HG03565 (cell line): Measurements from ENCODE around the gene LNPEP.
A peak's percentile ranks its signal among the peaks of the same experiment; 100 is the strongest.
"Not testable (repeated sequence)": the region's sequence is repeated elsewhere in the genome, so short reads cannot be mapped to it uniquely, and the experiment has no call there.

Experiments used
- ATAC-seq: cut with Tn5 transposase; IDR thresholded peaks from one replicate; pipeline ENCODE4 v1.9.1; 2021; ENCODE audit warnings: mild to moderate bottlenecking, moderate library complexity; ENCODE audit not compliant: unreplicated experiment

The LNPEP gene

DNA sequence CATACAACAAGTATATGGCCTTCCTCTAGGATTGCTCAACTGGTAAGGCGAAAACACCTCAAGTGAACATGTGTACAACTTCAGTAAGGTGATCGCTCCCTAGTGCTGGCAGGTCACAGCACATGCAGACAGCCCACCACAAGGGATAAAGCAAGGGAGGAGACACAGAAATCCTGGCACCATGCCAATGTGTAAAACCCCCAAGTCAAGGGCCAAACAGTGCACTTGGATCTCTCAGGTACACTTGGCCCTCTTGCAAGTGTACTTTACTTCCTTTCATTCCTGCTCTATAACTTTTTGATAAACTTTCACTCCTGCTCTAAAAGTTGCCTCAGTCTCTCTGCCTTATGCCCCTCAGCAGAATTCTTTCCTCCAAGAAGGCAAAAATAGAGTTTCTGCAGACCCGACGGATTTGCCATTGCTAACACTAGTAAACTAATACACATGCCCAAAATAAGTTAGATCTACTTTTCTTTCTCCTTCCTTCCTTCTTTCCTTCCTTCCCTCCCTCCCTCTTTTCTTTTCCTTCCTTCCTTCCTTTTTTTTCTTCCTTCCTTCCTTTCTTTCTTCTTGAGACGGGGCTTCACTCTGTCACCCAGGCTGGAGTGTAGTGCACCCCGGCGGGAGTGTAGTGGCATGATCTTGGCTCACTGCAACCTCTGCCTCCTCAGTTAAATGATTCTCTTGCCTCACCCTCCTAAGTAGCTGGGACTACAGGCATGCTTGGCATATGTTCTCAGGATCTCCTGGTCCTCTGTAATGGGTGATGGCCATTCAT lies 6.8 kb upstream of the LNPEP start:
- ATAC-seq: no peak

DNA sequence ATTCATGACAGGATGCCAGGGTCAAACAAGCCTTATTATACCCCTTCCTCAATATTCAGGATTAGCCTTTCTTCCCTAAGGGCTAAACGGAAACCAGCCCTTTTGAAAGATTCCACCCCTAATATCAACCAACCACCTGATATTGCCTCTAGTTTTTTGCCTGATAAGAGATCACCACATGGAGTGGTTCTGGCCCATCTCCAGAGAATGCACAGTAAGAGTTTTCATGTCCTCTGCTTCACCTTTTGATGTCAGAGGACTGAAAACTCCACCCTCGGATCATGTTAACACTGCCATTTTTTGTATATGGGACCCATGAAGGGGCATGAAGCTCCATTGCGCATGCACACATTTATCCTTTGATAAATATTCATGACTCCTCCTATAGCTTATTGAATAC lies 5.8 kb upstream of the LNPEP start:
- no peak for ATAC-seq

GRCh38 chr5:96930589-96930988 lies 5.3 kb upstream of the LNPEP start:
- ATAC-seq: no peak

DNA sequence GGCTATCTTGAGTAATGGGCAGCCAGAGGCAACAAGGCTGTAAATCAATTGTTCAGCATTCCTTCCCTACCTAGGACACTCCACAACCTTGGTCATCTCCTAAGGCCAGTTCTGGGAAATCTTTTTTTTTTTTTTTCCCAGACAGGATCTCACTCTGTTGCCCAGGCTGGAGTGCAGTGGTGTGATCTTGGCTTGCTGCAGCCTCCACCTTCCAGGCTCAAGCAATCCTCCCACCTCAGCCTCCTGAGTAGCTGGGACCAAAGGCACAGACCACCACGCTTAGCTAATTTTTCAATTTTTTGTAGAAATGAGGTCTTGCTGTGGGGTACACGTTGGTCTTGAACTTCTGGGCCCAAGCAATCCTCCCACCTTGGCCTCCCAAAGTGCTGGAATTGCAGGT lies 4.8 kb upstream of the LNPEP start:
- ATAC-seq: not testable (repeated sequence)

- ATAC-seq: no peak
Observed at GRCh38 chr5:96931605-96932004, 4.3 kb upstream of the LNPEP start.

- no peak for ATAC-seq
Observed at GRCh38 chr5:96932026-96932425, 3.9 kb upstream of the LNPEP start.

- ATAC-seq: no peak
Observed at GRCh38 chr5:96933764-96934707, 1.8 kb upstream of the LNPEP start.

DNA sequence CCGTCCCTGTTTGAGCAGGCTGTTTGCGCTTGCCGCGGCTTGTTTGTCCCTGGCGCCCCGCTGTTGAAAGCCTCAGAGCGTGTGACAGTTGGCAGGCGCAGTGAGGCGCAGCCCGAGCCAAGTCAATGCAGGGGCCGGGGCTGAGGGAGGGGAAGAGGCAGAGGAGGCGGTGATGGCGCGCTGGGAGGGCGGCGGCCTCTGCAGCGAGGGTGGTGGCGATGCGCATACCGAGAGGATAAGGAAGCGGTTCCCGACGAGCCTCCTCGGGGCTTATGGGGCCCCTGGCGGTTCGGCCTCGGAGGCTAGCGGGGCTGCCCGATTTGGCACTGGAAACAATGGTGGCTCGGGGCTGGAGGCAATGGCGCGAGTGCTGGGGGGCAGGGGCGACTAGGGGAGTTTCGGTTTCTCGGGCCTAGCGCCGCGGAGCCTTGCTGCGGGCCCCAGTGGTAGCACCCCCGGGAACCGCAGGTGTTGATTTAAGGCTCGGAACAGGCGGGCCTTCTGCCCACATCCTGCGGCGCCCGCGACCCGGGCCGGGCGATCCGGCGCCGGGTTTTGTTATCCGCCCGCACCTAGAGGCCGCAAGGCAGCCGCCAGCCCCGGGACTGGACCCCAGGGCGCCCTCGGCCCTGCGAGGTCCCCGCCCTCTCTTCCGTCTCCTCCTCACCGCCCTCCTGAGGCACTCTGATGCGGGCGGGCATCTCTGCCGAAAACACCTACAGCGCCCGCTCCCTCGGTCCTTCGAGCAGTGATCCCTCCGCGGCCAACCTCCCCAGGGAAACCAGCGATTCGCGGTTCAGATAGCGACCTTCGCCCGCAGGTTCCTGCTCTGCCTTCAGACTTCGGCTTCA lies 947 bp upstream of the LNPEP start:
- ATAC-seq: peak; percentile 45

- peak; percentile 30 for ATAC-seq
Observed at GRCh38 chr5:96936431-96937320, 796 bp downstream of the LNPEP start.

GRCh38 chr5:96940586-96940985 lies 4.7 kb downstream of the LNPEP start:
- no peak for ATAC-seq

GRCh38 chr5:96941140-96941539 lies 5.3 kb downstream of the LNPEP start:
- ATAC-seq: no peak

DNA sequence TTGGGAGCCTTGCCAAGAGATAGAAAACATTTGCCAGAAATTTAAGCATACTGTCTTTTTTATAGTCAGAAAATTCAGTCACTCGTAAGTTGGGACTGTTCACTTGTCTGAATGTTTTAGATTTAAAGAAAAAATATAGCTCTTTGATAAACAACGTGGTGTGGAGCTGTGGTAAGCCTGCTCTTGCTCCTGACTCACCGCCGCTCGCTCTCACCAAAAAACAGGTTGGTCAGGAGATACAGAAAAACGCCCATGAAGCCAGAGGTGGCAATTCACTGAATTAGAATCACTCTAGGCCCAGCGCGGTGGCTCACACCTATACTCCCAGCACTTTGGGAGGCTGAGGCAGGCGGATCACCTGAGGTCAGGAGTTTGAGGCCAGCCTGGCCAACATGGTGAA lies 6.2 kb downstream of the LNPEP start:
- no peak for ATAC-seq

GRCh38 chr5:96942911-96943310 lies 7.0 kb downstream of the LNPEP start:
- ATAC-seq: no peak

- ATAC-seq: no peak
Observed at GRCh38 chr5:96943799-96944198, 7.9 kb downstream of the LNPEP start.

- no peak for ATAC-seq
Observed at GRCh38 chr5:96945144-96945897, 9.4 kb downstream of the LNPEP start.

DNA sequence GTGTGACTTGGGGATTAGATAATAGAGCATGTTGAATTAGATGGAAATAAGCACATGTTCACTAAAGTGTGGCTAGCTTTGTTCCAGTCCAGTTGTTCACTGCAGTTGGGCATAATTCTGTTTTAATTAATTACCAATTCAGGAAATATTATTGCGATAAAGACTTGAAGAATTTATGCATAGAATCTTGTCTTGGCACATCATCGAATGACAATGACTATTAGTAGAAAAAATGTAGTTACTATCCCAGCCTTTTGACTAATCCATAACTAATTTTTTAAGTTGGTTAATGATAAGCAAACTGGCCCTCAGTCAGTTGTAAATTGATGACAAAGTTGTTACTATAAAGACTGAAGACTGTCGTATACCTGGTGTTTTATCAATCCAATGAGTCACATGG lies 10.5 kb downstream of the LNPEP start:
- ATAC-seq: no peak

DNA sequence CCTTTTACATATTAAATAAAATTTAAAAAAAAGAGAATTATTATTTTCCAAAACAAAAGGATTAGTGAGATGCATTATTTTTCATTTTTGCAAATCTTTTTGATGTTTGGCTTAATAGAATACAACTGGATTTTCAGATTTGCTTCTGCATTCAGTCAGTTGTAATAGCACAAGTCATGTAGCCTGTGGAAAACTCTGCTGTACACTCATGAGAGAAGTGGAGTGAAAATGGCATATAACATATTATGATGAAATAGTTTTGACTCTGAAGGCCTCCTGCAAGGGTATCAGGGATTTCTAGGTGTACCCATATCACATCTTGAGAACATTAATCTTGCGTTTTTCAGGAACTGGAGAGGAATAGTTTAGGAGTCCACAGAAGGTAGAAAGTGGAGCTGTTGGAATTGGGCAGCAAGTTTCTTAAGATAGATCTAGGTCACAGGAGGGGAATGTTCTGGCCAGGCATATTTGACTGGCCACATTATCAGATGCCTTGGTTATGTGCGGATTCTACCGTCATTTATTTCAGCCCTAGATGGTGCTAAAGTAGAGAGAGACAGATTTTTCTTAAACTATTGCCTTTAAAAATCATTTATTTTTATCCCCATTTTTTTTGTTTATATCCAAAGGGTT lies 16.4 kb downstream of the LNPEP start:
- no peak for ATAC-seq

DNA sequence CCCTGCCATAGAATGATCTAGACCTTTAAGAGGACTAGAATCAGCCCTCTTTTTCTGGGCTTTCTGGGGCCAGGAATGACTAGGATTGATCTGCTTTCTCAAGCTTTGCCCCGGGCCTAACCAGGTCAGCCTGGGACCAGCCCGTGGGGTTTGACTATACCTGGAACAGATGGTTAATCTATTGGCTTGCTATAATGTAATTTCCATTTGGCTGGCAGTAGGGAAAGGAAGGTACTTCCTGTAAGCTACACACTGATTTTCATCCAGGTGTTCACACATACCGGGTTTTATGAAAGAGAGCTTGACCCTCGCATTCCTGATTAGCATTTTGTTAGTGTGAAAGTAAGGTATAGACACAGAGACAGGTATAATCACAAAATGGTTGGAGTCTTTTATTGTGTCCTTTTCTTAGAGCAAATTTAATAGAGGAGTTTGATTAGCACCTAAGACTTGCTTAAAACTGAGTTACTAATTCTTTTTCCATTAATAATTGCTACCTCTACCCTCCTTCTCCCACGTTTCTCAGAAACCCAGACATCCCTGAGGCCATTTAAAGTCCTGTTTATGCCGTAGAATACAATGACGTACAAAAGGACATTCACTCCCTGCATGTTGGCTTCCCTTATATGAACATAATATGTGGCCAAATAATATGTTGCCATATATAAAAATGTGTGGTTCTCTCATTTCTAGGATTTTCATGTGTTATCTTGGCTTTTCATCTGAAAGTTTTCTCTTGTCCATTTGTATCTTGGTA lies 17.3 kb downstream of the LNPEP start:
- no peak for ATAC-seq
